IMR-90 (cell line): ENCODE data around the gene SCN1B. TPM values are rescaled to one million over a fixed set of nuclear protein-coding genes. Genes with fewer than 3 reads are reported as not detected.

ENCODE experiments used
- ATAC-seq: fragments of 200-7000 bp; cut with Tn5 transposase; 2 replicates; pipeline ENCODE4 v1.9.1; 2020; ENCODE audit warnings: low read depth, mild to moderate bottlenecking, moderate library complexity
- BruUV-seq: library from RNA; stranded (reverse); fragments of 400-500 nt; replicated peaks from 2 replicates; lab custom pipeline; 2021; lab: Mats Ljungman, UMichigan
- CTCF ChIA-PET: fragments of 300-600 bp; formaldehyde crosslinking; extraction: SDS; loops from one replicate; lab custom pipeline; 2021; ENCODE audit warnings: antibody characterized with exemption; lab: Yijun Ruan, JAX
- POLR2A ChIA-PET: fragments of 300-600 bp; sonication (Branson Sonifier 250); formaldehyde crosslinking; loops from one replicate; lab custom pipeline; 2022; ENCODE audit warnings: antibody characterized with exemption; ENCODE audit not compliant: unreplicated experiment; lab: Charles Lee
- DNase-seq: peaks from one replicate; pipeline ENCODE4 v3.0.0; 2013
- H2AFZ ChIP-seq: replicated peaks from 2 replicates; pipeline ENCODE3; 2013; ENCODE audit warnings: low read length, mild to moderate bottlenecking; ENCODE audit not compliant: poor library complexity
- H2AK5ac ChIP-seq: 2 replicates; pipeline ENCODE4 v1.6.1; 2013; ENCODE audit warnings: low read depth, low read length, inconsistent platforms
- H2AK9ac ChIP-seq: replicated peaks from 2 replicates; pipeline ENCODE3; 2013; ENCODE audit warnings: mild to moderate bottlenecking, low read depth, low read length, moderate library complexity; ENCODE audit not compliant: poor library complexity
- H2BK120ac ChIP-seq: 2 replicates; pipeline ENCODE4 v1.6.1; 2013; ENCODE audit warnings: low read depth, low read length, inconsistent platforms
- H2BK15ac ChIP-seq: 3 replicates; pipeline ENCODE4 v1.6.1; 2013; ENCODE audit warnings: low read depth, low read length, inconsistent platforms
- H2BK20ac ChIP-seq: 2 replicates; pipeline ENCODE4 v1.6.1; 2013; ENCODE audit warnings: low read depth, mild to moderate bottlenecking, inconsistent platforms, low read length, moderate library complexity
- H2BK5ac ChIP-seq: 2 replicates; pipeline ENCODE4 v1.6.1; 2013; ENCODE audit warnings: mild to moderate bottlenecking, low read depth, low read length, inconsistent platforms; ENCODE audit not compliant: poor library complexity, severe bottlenecking
- H3K14ac ChIP-seq: replicated peaks from 2 replicates; pipeline ENCODE4 v1.6.1; 2013; ENCODE audit warnings: low read depth, low read length, inconsistent platforms
- H3K18ac ChIP-seq: 2 replicates; pipeline ENCODE4 v1.6.1; 2013; ENCODE audit warnings: low read depth, low read length, control low read depth
- H3K23ac ChIP-seq: 2 replicates; pipeline ENCODE4 v1.6.1; 2013; ENCODE audit warnings: low read depth, low read length, inconsistent platforms
- H3K27ac ChIP-seq: 2 replicates; pipeline ENCODE4 v1.5.1; 2013; ENCODE audit warnings: mild to moderate bottlenecking, control low read depth, low read length; ENCODE audit not compliant: insufficient read depth
- H3K27me3 ChIP-seq: 2 replicates; pipeline ENCODE4 v1.6.1; 2013; ENCODE audit warnings: low read length; ENCODE audit not compliant: control insufficient read depth, insufficient read depth
- H3K36me3 ChIP-seq: 2 replicates; pipeline ENCODE4 v1.6.1; 2013; ENCODE audit warnings: low read length, mixed read lengths; ENCODE audit not compliant: control insufficient read depth, insufficient read depth
- H3K4ac ChIP-seq: 2 replicates; pipeline ENCODE4 v1.6.1; 2013; ENCODE audit warnings: low read depth, low read length, inconsistent platforms
- H3K4me1 ChIP-seq: 2 replicates; pipeline ENCODE4 v1.6.1; 2013; ENCODE audit warnings: low read length, mixed read lengths; ENCODE audit not compliant: control insufficient read depth, insufficient read depth
- H3K4me2 ChIP-seq: 2 replicates; pipeline ENCODE4 v1.6.1; 2013; ENCODE audit warnings: low read depth, mild to moderate bottlenecking, control low read depth, low read length, moderate library complexity
- H3K4me3 ChIP-seq: 2 replicates; pipeline ENCODE4 v1.5.1; 2013; ENCODE audit warnings: low read depth, mild to moderate bottlenecking, control low read depth, low read length, moderate library complexity; ENCODE audit not compliant: insufficient read depth
- H3K56ac ChIP-seq: 2 replicates; pipeline ENCODE4 v1.6.1; 2013; ENCODE audit warnings: low read length, inconsistent platforms; ENCODE audit not compliant: insufficient read depth; ENCODE audit errors: extremely low read depth
- H3K79me1 ChIP-seq, 2 experiments: 2 replicates each; pipeline ENCODE4 v1.6.1; 2013; ENCODE audit warnings: low read length in 2 of 2, inconsistent platforms in 1 of 2, low read depth in 1 of 2
- H3K9ac ChIP-seq: 2 replicates; pipeline ENCODE4 v1.6.1; 2013; ENCODE audit warnings: low read depth, low read length, control low read depth
- H3K9me1 ChIP-seq: 2 replicates; pipeline ENCODE4 v1.6.1; 2013; ENCODE audit warnings: low read length, inconsistent platforms; ENCODE audit not compliant: insufficient read depth
- H3K9me3 ChIP-seq: 2 replicates; pipeline ENCODE4 v1.6.1; 2013; ENCODE audit warnings: low read length; ENCODE audit not compliant: control insufficient read depth, insufficient read depth
- H4K20me1 ChIP-seq: 2 replicates; pipeline ENCODE4 v1.6.1; 2013; ENCODE audit warnings: low read length, inconsistent platforms; ENCODE audit not compliant: insufficient read depth
- H4K5ac ChIP-seq: 2 replicates; pipeline ENCODE4 v1.6.1; 2013; ENCODE audit warnings: mild to moderate bottlenecking, low read depth, low read length, control low read depth
- H4K8ac ChIP-seq, 2 experiments: 2 replicates each; pipeline ENCODE4 v1.6.1; 2013; ENCODE audit warnings: low read depth in 2 of 2, low read length in 2 of 2, control low read depth in 1 of 2, inconsistent platforms in 1 of 2
- H4K91ac ChIP-seq: 2 replicates; pipeline ENCODE4 v1.6.1; 2013; ENCODE audit warnings: low read depth, low read length, inconsistent platforms; ENCODE audit not compliant: insufficient read depth
- CEBPB ChIP-seq: IDR thresholded peaks from 2 replicates; pipeline ENCODE4 v1.6.1; 2012; ENCODE audit warnings: low read depth, low read length, improper control_type of control experiment
- CHD1 ChIP-seq: IDR thresholded peaks from 2 replicates; pipeline ENCODE4 v1.6.1; 2012; ENCODE audit warnings: low read depth, low read length, improper control_type of control experiment
- ELK1 ChIP-seq: fragments of 150-350 bp; IDR thresholded peaks from 2 replicates; pipeline ENCODE4 v1.6.1; 2016; ENCODE audit warnings: low read depth, mild to moderate bottlenecking, low read length, moderate library complexity, borderline replicate concordance
- FOS ChIP-seq: fragments of 150-350 bp; IDR thresholded peaks from 2 replicates; pipeline ENCODE4 v1.6.1; 2016; ENCODE audit warnings: low read depth, low read length
- MAFK ChIP-seq: IDR thresholded peaks from 2 replicates; pipeline ENCODE4 v1.6.1; 2012; ENCODE audit warnings: low read depth, low read length, improper control_type of control experiment
- MAZ ChIP-seq: IDR thresholded peaks from 2 replicates; pipeline ENCODE4 v1.6.1; 2012; ENCODE audit warnings: low read depth, mild to moderate bottlenecking, low read length, improper control_type of control experiment, moderate library complexity, borderline replicate concordance
- MXI1 ChIP-seq: IDR thresholded peaks from 2 replicates; pipeline ENCODE4 v1.6.1; 2012; ENCODE audit warnings: low read depth, mild to moderate bottlenecking, low read length, moderate library complexity, borderline replicate concordance
- NFE2L2 ChIP-seq: fragments of 150-350 bp; IDR thresholded peaks from 2 replicates; pipeline ENCODE4 v1.6.1; 2016; ENCODE audit warnings: low read depth, mild to moderate bottlenecking, low read length
- POLR2A ChIP-seq: IDR thresholded peaks from 2 replicates; pipeline ENCODE4 v1.6.1; 2012; ENCODE audit warnings: mild to moderate bottlenecking, low read depth, low read length
- RAD21 ChIP-seq: IDR thresholded peaks from 2 replicates; pipeline ENCODE4 v1.6.1; 2012; ENCODE audit warnings: low read length, improper control_type of control experiment
- RFX5 ChIP-seq: IDR thresholded peaks from 2 replicates; pipeline ENCODE4 v1.8.0; 2012; ENCODE audit warnings: low read depth, mild to moderate bottlenecking, low read length, moderate library complexity
- SMC3 ChIP-seq: fragments of 150-350 bp; IDR thresholded peaks from 2 replicates; pipeline ENCODE4 v1.6.1; 2016; ENCODE audit warnings: low read depth, mild to moderate bottlenecking, antibody characterized with exemption, low read length, moderate library complexity
- WGBS, 2 experiments: methylation state at CpG; one replicate each; pipeline versions ENCODE4 v1.1.5 to v1.1.7; 2013; ENCODE audit warnings: missing lambda C conversion rate in 2 of 2; ENCODE audit not compliant: insufficient read length in 1 of 2; ENCODE audit errors: extremely low coverage in 2 of 2; 5-methylcytosine and 5-hydroxymethylcytosine counted together
- dilution Hi-C: fragments of 300-500 bp; cut with HindIII; formaldehyde crosslinking; loops from one replicate; pipeline ENCODE4 v1.14.3; 2018; ENCODE audit warnings: low sequenced_read_pairs; ENCODE audit not compliant: unreplicated experiment
- in situ Hi-C: fragments of 300-500 bp; cut with MboI; formaldehyde crosslinking; loops from 3 replicates; pipeline ENCODE4 v1.14.3; 2019; ENCODE audit warnings: low sequenced_read_pairs, inconsistent platforms, mixed read lengths
- intact Hi-C: fragments of 100-400 bp; cut with micrococcal nuclease; formaldehyde crosslinking; loops from 2 replicates; pipeline ENCODE4 v1.10.0; 2022
- polyA plus RNA-seq, 3 experiments: library from polyadenylated mRNA; depleted of rRNA; stranded (reverse); fragments of >200 nt; gene quantifications; 2 replicates each; pipeline ENCODE4 v1.2.3, GENCODE V29; 2012; ENCODE audit warnings: low replicate concordance in 1 of 3
- total RNA-seq: library from RNA; depleted of rRNA; stranded (reverse); fragments of >200 nt; gene quantifications from 2 replicates; pipeline ENCODE4 v1.2.3, GENCODE V29; 2012
- TF ChIP-seq, protein P1 (sequence below): conservative IDR thresholded peaks from 2 replicates; pipeline ENCODE4 v1.5.1; 2012; ENCODE audit warnings: mild to moderate bottlenecking, low read depth, low read length, improper control_type of control experiment
- TF ChIP-seq, protein P2 (sequence below): fragments of 150-350 bp; IDR thresholded peaks from 2 replicates; pipeline ENCODE4 v1.6.1; 2017; ENCODE audit warnings: mild to moderate bottlenecking, antibody characterized with exemption, low read length, low read depth

Gene SCN1B
- total and polyA plus RNA-seq, 2 of the 4 experiments (the other 2 are of a cell fraction): 2.0 to 9.6 TPM

GRCh38 chr19:35039881-35040825 is 9.9 kb downstream of the SCN1B start:
- dilution Hi-C loops: no loop called here
- in situ Hi-C loops: no loop called here
- Histone ChIP-seq H3K27ac (no peak overlapping the region), H2AK9ac (no peak overlapping the region), H2BK5ac (no peak overlapping the region), H2BK120ac (no peak overlapping the region), H3K4me1 (peaks cover 5% of the 10 kb centered on the region; the same call in 1 of the 2 replicates), H3K14ac (no peak overlapping the region), H4K8ac (no peak overlapping the region), H3K9me3 (no peaks in the 10 kb centered on the region), H2BK20ac (no peak overlapping the region), H3K9me1 (no peaks in the 10 kb centered on the region), H2BK15ac (no peak overlapping the region), H4K91ac (no peak overlapping the region), H3K23ac (no peak overlapping the region), H2AFZ (no peak overlapping the region), H3K4me3 (no peak overlapping the region), H4K20me1 (no peaks in the 10 kb centered on the region), H3K79me1 (no peaks in the 10 kb centered on the region), H3K56ac (no peak overlapping the region), H3K36me3 (no peaks in the 10 kb centered on the region), H2AK5ac (no peak overlapping the region), H3K9ac (no peak overlapping the region), H3K4me2 (no peak overlapping the region), H3K27me3 (peaks cover 7% of the 10 kb centered on the region; the same call in 1 of the 2 replicates), H4K5ac (no peak overlapping the region), H3K4ac (no peak overlapping the region), H3K18ac (no peak overlapping the region)
- POLR2A ChIA-PET: no interaction called here
- no TSS peak for BruUV-seq
- DNase-seq (no peak), ATAC-seq (no peak)
- WGBS, 2 experiments: 20% methylated on average over 2 of the region's 39 CpGs; no CpG with 5 or more reads in 1 of the 2 experiments
- intact Hi-C loops: no loop called here
- CTCF ChIA-PET: no interaction called here
- TF ChIP-seq NFE2L2 (no peak), SMC3 (no peak), ELK1 (no peak), MAZ (no peak), RFX5 (no peak), MXI1 (no peak), MAFK (no peak), POLR2A (no peak), CHD1 (no peak), CEBPB (no peak), RAD21 (no peak), FOS (no peak)
- TF ChIP-seq, protein P1, sequence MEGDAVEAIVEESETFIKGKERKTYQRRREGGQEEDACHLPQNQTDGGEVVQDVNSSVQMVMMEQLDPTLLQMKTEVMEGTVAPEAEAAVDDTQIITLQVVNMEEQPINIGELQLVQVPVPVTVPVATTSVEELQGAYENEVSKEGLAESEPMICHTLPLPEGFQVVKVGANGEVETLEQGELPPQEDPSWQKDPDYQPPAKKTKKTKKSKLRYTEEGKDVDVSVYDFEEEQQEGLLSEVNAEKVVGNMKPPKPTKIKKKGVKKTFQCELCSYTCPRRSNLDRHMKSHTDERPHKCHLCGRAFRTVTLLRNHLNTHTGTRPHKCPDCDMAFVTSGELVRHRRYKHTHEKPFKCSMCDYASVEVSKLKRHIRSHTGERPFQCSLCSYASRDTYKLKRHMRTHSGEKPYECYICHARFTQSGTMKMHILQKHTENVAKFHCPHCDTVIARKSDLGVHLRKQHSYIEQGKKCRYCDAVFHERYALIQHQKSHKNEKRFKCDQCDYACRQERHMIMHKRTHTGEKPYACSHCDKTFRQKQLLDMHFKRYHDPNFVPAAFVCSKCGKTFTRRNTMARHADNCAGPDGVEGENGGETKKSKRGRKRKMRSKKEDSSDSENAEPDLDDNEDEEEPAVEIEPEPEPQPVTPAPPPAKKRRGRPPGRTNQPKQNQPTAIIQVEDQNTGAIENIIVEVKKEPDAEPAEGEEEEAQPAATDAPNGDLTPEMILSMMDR: no peak
- TF ChIP-seq, protein P2, sequence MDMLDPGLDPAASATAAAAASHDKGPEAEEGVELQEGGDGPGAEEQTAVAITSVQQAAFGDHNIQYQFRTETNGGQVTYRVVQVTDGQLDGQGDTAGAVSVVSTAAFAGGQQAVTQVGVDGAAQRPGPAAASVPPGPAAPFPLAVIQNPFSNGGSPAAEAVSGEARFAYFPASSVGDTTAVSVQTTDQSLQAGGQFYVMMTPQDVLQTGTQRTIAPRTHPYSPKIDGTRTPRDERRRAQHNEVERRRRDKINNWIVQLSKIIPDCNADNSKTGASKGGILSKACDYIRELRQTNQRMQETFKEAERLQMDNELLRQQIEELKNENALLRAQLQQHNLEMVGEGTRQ: no peak
